Endothelial cell of umbilical vein (primary cell): ENCODE data around the gene SMPDL3B. TPM values are rescaled to one million over a fixed set of nuclear protein-coding genes. Genes with fewer than 3 reads are reported as not detected.

Source experiments
- BruUV-seq: library from RNA; stranded (reverse); fragments of 400-500 nt; replicated peaks from 2 replicates; lab custom pipeline; 2021; lab: Mats Ljungman, UMichigan
- CTCF ChIA-PET: fragments of 300-600, 350-600 bp; sonication (Branson Sonifier 250); formaldehyde crosslinking; loops from one replicate; lab custom pipeline; 2021; ENCODE audit warnings: antibody characterized with exemption, inconsistent platforms; lab: Charles Lee
- POLR2A ChIA-PET: fragments of 300-600, 350-600 bp; sonication (Branson Sonifier 250); formaldehyde crosslinking; loops from one replicate; lab custom pipeline; 2021; ENCODE audit warnings: antibody characterized with exemption, inconsistent platforms; lab: Charles Lee
- DNase-seq: peaks from one replicate; pipeline ENCODE4 v3.0.0-alpha.2; 2011; ENCODE audit warnings: low read depth, low spot score
- FAIRE-seq: peaks from 2 replicates; lab custom pipeline; 2011; peaks lifted over from hg19 to GRCh38; lab: Jason Lieb, UNC
- H2AFZ ChIP-seq: 2 replicates; pipeline ENCODE4 v1.6.0; 2012; ENCODE audit warnings: low read depth, low read length, control low read depth, inconsistent platforms
- H3K27ac ChIP-seq: 2 replicates; pipeline ENCODE4 v1.5.1; 2011; ENCODE audit warnings: low read depth, mild to moderate bottlenecking, control low read depth, low read length, moderate library complexity; ENCODE audit not compliant: insufficient read depth
- H3K27me3 ChIP-seq, 2 experiments: 2 replicates each; pipeline versions ENCODE4 v1.6.0 to v1.6.1; 2011; ENCODE audit warnings: low read length in 2 of 2, mixed read lengths in 1 of 2; ENCODE audit not compliant: control insufficient read depth in 2 of 2, insufficient read depth in 2 of 2
- H3K36me3 ChIP-seq, 2 experiments: 2 replicates in 1 of 2; 3 replicates in 1 of 2; pipeline ENCODE4 v1.5.1; 2011; ENCODE audit warnings: low read length in 2 of 2, mild to moderate bottlenecking in 1 of 2, moderate library complexity in 1 of 2; ENCODE audit not compliant: control insufficient read depth in 2 of 2, insufficient read depth in 2 of 2; ENCODE audit errors: extremely low read depth in 1 of 2
- H3K4me1 ChIP-seq: 3 replicates; pipeline ENCODE4 v1.5.1; 2011; ENCODE audit warnings: mild to moderate bottlenecking, low read length; ENCODE audit not compliant: control insufficient read depth, insufficient read depth; ENCODE audit errors: extremely low read depth
- H3K4me2 ChIP-seq: 2 replicates; pipeline ENCODE4 v1.6.1; 2011; ENCODE audit warnings: low read length, control low read depth, mixed read lengths; ENCODE audit not compliant: insufficient read depth
- H3K4me3 ChIP-seq, 3 experiments: fragments of 200-600 bp in 1 of 3; sonication (generic), shearing (Covaris generic) in 1 of 3; replicated peaks in 1 of 3; 2 replicates each; pipeline ENCODE4 v1.5.1; 2011 to 2016; ENCODE audit warnings: control low read depth in 3 of 3, low read length in 3 of 3, mild to moderate bottlenecking in 2 of 3, inconsistent platforms in 1 of 3, low read depth in 1 of 3, moderate library complexity in 1 of 3; ENCODE audit not compliant: insufficient read depth in 1 of 3
- H3K79me2 ChIP-seq: 2 replicates; pipeline ENCODE4 v1.6.0; 2012; ENCODE audit warnings: low read length, inconsistent platforms; ENCODE audit not compliant: control insufficient read depth, insufficient read depth
- H3K9ac ChIP-seq: replicated peaks from 2 replicates; pipeline ENCODE3; 2011; ENCODE audit warnings: low read length, control low read depth; ENCODE audit not compliant: insufficient read depth; ENCODE audit errors: extremely low read depth
- H3K9me1 ChIP-seq: replicated peaks from 3 replicates; pipeline ENCODE4 v1.6.0; 2011; ENCODE audit warnings: mild to moderate bottlenecking, low read length; ENCODE audit not compliant: control insufficient read depth, insufficient read depth; ENCODE audit errors: extremely low read depth
- H3K9me3 ChIP-seq: replicated peaks from 2 replicates; pipeline ENCODE4 v1.5.1; 2012; ENCODE audit warnings: low read length, inconsistent platforms; ENCODE audit not compliant: control insufficient read depth, insufficient read depth
- H4K20me1 ChIP-seq: replicated peaks from 2 replicates; pipeline ENCODE3; 2011; ENCODE audit warnings: mild to moderate bottlenecking, low read length; ENCODE audit not compliant: control insufficient read depth, insufficient read depth; ENCODE audit errors: extremely low read depth
- EZH2 ChIP-seq: IDR thresholded peaks from 2 replicates; pipeline ENCODE4 v1.6.1; 2012; ENCODE audit warnings: borderline replicate concordance, low read depth, mild to moderate bottlenecking, moderate library complexity, low read length, inconsistent platforms; ENCODE audit not compliant: severe bottlenecking
- FOS ChIP-seq: IDR thresholded peaks from 2 replicates; pipeline ENCODE4 v1.6.1; 2011; ENCODE audit warnings: mild to moderate bottlenecking, low read length, moderate library complexity, borderline replicate concordance; ENCODE audit not compliant: insufficient read depth
- GATA2 ChIP-seq: IDR thresholded peaks from 2 replicates; pipeline ENCODE4 v1.7.0; 2011; ENCODE audit warnings: low read depth, mild to moderate bottlenecking, moderate library complexity, mixed read lengths, low read length; ENCODE audit not compliant: insufficient read length, insufficient read depth
- JUN ChIP-seq: IDR thresholded peaks from 2 replicates; pipeline ENCODE4 v1.6.1; 2011; ENCODE audit warnings: borderline replicate concordance, low read depth; ENCODE audit not compliant: insufficient read length, insufficient read depth
- MYC ChIP-seq: IDR thresholded peaks from one replicate; pipeline ENCODE4 v1.6.1; 2011; ENCODE audit warnings: mild to moderate bottlenecking, low read depth, low read length
- POLR2A ChIP-seq: IDR thresholded peaks from 2 replicates; pipeline ENCODE4 v1.6.1; 2012; ENCODE audit warnings: low read depth, mild to moderate bottlenecking, control low read depth, low read length
- POLR2AphosphoS5 ChIP-seq: IDR thresholded peaks from 2 replicates; pipeline ENCODE4 v1.6.1; 2012; ENCODE audit warnings: low read depth, mild to moderate bottlenecking, control low read depth, low read length, moderate library complexity; ENCODE audit not compliant: insufficient read depth
- dilution Hi-C: fragments of 300-500 bp; cut with MboI; formaldehyde crosslinking; loops from one replicate; pipeline ENCODE4 v1.15.0; 2019; ENCODE audit warnings: low sequenced_read_pairs; ENCODE audit not compliant: extremely low pct_ligation_motif_present
- intact Hi-C: fragments of 100-400 bp; cut with micrococcal nuclease; formaldehyde crosslinking; loops from one replicate; pipeline ENCODE4 v1.10.0; 2022
- polyA plus RNA-seq, 4 experiments: library from polyadenylated mRNA; depleted of rRNA in 3 of 4; stranded (reverse) in 3 of 4; unstranded in 1 of 4; fragments of >200 nt; gene quantifications; 2 replicates each; pipeline versions ENCODE4 v1.2.1 to v1.2.3, GENCODE V29; 2011 to 2012; ENCODE audit warnings: missing spikeins in 1 of 4
- total RNA-seq: library from RNA; stranded (reverse); gene quantifications from 2 replicates; pipeline ENCODE4 v1.2.3, GENCODE V29; 2021
- TF ChIP-seq, protein P1 (sequence below): IDR thresholded peaks from 2 replicates; pipeline ENCODE4 v1.6.1; 2011; ENCODE audit not compliant: insufficient read depth, insufficient read length
- TF ChIP-seq, protein P2 (sequence below), 2 donors: IDR thresholded peaks; 1 replicate in 1 of 2; 2 replicates in 1 of 2; pipeline ENCODE4 v1.5.1; 2011; ENCODE audit warnings: low read length in 2 of 2, mild to moderate bottlenecking in 2 of 2, moderate library complexity in 2 of 2, control low read depth in 1 of 2, inconsistent platforms in 1 of 2, low read depth in 1 of 2; ENCODE audit not compliant: insufficient read depth in 1 of 2; ENCODE audit errors: extremely low read depth in 1 of 2

The SMPDL3B gene
- total and polyA plus RNA-seq, 2 donors (not counting 3 experiments of a cell fraction or from before 2014, with no cell fraction given) = 1.3 TPM; not detected in 1

DNA sequence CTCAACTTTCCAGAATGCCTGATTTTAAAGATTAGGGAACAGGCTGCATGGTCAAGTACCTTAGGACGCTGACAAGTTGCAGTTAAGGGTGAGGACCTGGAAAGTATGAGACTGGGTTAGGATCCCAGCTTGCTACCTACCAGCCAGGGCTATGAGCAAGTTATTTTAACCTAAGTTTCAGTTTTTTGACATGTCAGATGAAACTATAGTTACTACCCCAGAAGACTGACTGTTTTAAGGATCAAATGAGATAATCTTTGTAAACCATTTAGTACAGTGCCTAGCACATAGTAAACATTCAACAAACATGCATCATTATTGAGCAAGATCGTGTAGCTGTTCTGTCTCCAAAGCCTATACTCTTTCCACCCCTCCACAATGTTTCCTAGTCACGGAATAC is 48.1 kb upstream of the SMPDL3B start:
- no peaks in the 10 kb centered on the region for H3K79me2 ChIP-seq
- ChIA-PET CTCF (interaction anchor here (0.8 kb wide), 1 partner anchor 29 kb away, joined by 3 read pairs; no protein-coding TSS in a partner anchor), POLR2A (no interaction called here)
- H3K4me3 ChIP-seq = no peak overlapping the region
- DNase-seq (no peak), FAIRE-seq (no peak)
- intact Hi-C loops = no loop called here
- BruUV-seq = no TSS peak
- dilution Hi-C loops = no loop called here
- no peak overlapping the region for H2AFZ ChIP-seq
- H3K4me2 ChIP-seq = no peak overlapping the region
- no peak overlapping the region for H3K27ac ChIP-seq
- peaks cover 5 to 9% of the 10 kb centered on the region in 2 experiments for H3K36me3 ChIP-seq
- TF ChIP-seq, protein P1, sequence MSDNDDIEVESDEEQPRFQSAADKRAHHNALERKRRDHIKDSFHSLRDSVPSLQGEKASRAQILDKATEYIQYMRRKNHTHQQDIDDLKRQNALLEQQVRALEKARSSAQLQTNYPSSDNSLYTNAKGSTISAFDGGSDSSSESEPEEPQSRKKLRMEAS = no peak
- TF ChIP-seq POLR2A = no peak
- TF ChIP-seq MYC = no peak
- TF ChIP-seq, protein P2, sequence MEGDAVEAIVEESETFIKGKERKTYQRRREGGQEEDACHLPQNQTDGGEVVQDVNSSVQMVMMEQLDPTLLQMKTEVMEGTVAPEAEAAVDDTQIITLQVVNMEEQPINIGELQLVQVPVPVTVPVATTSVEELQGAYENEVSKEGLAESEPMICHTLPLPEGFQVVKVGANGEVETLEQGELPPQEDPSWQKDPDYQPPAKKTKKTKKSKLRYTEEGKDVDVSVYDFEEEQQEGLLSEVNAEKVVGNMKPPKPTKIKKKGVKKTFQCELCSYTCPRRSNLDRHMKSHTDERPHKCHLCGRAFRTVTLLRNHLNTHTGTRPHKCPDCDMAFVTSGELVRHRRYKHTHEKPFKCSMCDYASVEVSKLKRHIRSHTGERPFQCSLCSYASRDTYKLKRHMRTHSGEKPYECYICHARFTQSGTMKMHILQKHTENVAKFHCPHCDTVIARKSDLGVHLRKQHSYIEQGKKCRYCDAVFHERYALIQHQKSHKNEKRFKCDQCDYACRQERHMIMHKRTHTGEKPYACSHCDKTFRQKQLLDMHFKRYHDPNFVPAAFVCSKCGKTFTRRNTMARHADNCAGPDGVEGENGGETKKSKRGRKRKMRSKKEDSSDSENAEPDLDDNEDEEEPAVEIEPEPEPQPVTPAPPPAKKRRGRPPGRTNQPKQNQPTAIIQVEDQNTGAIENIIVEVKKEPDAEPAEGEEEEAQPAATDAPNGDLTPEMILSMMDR (IDR thresholded peaks at IDR 0.05; ENCODE audit: extremely low read depth in 1 of 2, insufficient read depth in 1 of 2, low read depth in 1 of 2, low read length in 2 of 2) = no peak
- no peak for TF ChIP-seq JUN
- TF ChIP-seq FOS = no peak
- no peak for TF ChIP-seq EZH2
- TF ChIP-seq POLR2AphosphoS5 = no peak
- no peak for TF ChIP-seq GATA2
- H3K9me1 ChIP-seq = no peaks in the 10 kb centered on the region
- no peaks in the 10 kb centered on the region for H3K27me3 ChIP-seq
- no peaks in the 10 kb centered on the region for H3K9me3 ChIP-seq
- H4K20me1 ChIP-seq = no peaks in the 10 kb centered on the region
- no peak overlapping the region for H3K9ac ChIP-seq
- H3K4me1 ChIP-seq = no peaks in the 10 kb centered on the region
